ENCODE data around the gene NELFB.

The NELFB gene

GRCh38 chr9:137314561-137315560, 59.7 kb downstream of the NELFB start:
- peak; percentile 36 for DNase-seq (ENCODE audit: low spot score)

- peak; percentile 40 for DNase-seq (ENCODE audit: low spot score)
Observed at GRCh38 chr9:137315581-137316011, 60.5 kb downstream of the NELFB start.

- DNase-seq (ENCODE audit: low spot score): peak; percentile 49
Observed at GRCh38 chr9:137316012-137316981, 61.2 kb downstream of the NELFB start.

- peak; percentile 37 for DNase-seq (ENCODE audit: low spot score)
Observed at GRCh38 chr9:137317021-137317717, 62.0 kb downstream of the NELFB start.

- peak; percentile 31 for DNase-seq (ENCODE audit: low spot score)
Observed at GRCh38 chr9:137317718-137318511, 62.8 kb downstream of the NELFB start.

- DNase-seq (ENCODE audit: low spot score): peak; percentile 26
Observed at GRCh38 chr9:137318602-137319001, 63.5 kb downstream of the NELFB start.

- peak; percentile 26 for DNase-seq (ENCODE audit: low spot score)
Observed at GRCh38 chr9:137319011-137319738, 64.0 kb downstream of the NELFB start.

- peak; percentile 32 for DNase-seq (ENCODE audit: low spot score)
Observed at GRCh38 chr9:137319739-137320551, 64.8 kb downstream of the NELFB start.

- peak; percentile 26 for DNase-seq (ENCODE audit: low spot score)
Observed at GRCh38 chr9:137320555-137321384, 65.6 kb downstream of the NELFB start.

GRCh38 chr9:137321726-137322361, 66.7 kb downstream of the NELFB start:
- DNase-seq (ENCODE audit: low spot score): no peak

Measured in D341Med (cell line).